CD4-positive, alpha-beta T cell treated with Interleukin-21 for 1 hour (primary cell): ENCODE data around the gene METTL2B.

ENCODE experiments used
- DNase-seq: peaks from one replicate; pipeline ENCODE4 v3.0.0-alpha.2; 2020

The METTL2B gene, protein sequence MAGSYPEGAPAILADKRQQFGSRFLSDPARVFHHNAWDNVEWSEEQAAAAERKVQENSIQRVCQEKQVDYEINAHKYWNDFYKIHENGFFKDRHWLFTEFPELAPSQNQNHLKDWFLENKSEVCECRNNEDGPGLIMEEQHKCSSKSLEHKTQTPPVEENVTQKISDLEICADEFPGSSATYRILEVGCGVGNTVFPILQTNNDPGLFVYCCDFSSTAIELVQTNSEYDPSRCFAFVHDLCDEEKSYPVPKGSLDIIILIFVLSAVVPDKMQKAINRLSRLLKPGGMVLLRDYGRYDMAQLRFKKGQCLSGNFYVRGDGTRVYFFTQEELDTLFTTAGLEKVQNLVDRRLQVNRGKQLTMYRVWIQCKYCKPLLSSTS

GRCh38 chr7:128476402-128477335, at the start of gene METTL2B:
METTL2B (plus strand) TSS chr7:128476748; CDS start chr7:128476766, 18 bp downstream.
- DNase-seq: peak; percentile 93

- DNase-seq: peak; percentile 69
Measured at GRCh38 chr7:128427289-128427891, 49.2 kb upstream of the METTL2B start.

GRCh38 chr7:128430207-128430606, 46.3 kb upstream of the METTL2B start:
- no peak for DNase-seq

- DNase-seq: no peak
Measured at GRCh38 chr7:128431221-128431620, 45.3 kb upstream of the METTL2B start.

- no peak for DNase-seq
Measured at GRCh38 chr7:128431754-128432153, 44.8 kb upstream of the METTL2B start.

DNA sequence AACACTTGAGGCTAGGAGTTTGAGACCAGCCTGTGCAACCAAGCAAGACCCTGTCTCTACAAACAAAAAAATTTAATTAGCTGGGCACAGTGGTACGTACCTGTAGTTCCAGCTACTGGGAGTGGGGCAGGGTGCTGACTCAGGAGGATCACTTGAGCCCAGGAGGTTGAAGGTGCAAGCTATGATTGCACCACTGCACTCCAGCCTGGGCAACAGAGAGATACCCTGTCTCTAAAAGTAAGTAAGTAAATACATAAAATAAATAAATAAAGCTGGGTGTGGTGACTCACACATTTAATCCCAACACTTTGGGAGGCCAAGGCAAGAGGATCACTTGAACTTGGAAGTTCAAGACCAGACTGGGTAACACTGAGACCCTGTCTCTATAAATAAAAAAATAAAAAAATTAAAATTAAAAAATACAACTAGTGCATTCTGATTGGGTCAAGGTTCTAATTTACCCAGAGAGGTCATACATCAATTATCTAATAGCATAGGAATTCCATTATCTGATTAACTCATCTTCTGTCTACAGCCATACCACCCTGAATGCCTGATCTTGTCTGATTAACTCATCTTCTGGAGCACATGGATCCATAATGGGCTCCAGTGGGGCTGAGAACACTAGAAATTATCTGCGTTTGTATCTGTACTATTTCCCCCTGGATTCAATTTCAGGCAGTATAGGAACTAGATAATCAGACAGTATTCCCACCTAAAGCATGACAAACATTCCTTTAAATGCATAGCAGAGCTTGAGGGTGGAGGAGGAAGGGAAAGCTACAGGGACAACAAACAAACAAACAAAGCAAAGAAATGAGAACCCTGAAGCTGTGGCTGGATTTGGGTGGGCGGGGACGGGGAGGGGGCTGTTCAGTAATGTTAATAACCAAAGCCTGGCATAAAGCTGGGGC, 41.9 kb upstream of the METTL2B start:
- DNase-seq: no peak

DNA sequence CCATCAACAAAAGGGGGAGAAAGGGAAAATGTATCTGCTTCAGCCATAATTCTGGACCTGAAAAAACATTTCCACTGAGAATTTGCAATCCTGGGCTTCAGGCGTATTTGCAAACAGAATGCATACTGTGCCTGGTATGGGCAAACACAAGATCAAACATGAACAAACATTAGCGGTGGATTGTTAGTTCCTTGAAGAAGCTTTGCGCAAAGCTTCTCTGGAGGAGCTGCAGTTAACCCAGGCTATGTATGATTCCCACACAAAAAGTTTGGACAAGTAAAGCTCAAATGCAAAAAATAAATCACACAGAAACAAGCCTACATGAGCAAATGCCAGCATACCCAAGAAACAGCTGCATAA, 41.2 kb upstream of the METTL2B start:
- no peak for DNase-seq

DNA sequence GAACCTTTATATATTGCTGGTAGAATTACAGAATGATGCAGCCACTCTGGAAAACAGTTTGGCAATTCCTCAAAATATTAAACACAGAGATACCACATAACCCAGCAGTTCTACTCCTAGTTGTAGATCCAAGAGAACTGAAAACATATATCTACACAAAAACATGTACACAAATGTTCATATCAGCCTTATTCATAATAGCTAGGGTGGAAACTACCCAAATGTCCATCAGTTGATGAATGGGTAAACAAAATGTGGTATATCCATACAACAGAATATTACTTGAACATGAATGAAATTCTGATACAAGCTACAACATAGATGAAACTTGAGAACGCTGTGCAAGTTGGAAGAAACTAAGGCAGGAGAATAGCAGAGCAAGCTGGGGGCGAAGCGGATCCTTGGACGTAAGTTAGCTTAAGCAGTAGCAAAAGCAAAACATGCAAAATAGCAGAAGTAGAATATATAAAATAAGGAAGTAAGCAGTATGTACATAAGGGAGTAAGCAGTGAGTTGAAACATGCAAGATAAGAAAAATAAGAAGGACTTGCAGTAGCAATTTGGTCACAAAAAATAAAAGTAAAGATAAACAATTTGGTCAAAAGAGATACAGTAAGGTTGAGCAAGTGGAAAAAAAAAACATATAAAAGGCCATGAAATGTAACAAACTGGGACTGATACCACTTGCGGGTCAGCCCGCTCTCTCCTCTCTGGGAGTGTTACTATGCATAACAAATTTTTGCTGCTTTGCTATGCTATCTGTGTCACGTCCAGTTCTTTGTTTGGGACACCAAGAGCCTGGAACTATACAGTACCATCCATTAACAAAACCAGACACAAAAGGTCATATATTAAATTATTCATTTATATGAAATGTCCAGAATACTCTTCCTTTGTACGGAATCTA, 38.9 kb upstream of the METTL2B start:
- no peak for DNase-seq

- no peak for DNase-seq
Measured at GRCh38 chr7:128442356-128442755, 34.2 kb upstream of the METTL2B start.

- no peak for DNase-seq
Measured at GRCh38 chr7:128443831-128444600, 32.5 kb upstream of the METTL2B start.

- DNase-seq: no peak
Measured at GRCh38 chr7:128446306-128446705, 30.2 kb upstream of the METTL2B start.

DNA sequence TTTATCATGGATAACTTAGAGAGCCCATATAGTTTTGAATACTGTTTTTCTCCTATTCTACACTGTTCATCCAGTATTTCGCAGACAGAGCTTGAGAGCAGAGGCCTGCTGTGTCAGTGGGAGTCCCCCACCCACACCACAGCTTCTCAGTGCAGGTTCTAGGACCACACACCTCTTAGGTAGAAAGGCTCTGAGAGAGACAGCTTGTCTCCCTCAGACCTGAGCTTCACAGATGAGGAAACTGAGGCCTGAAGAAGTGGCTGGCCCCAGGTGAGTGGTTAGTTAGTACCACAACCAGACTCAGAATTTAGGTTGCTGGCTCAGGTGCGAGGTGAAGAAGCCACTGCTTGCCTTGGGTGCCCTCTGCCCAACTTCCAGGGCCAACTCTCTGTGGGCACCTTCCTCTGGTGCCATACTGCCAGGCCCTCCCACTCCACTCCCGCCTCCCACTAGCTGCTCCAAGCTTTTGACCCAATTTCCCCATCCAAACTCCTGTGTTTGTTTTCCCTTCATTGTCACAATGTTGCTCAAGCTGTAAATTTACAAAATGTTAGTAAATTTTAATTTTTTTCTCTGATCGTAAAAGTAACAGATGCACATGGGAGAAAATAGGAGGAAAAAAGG, 28.5 kb upstream of the METTL2B start:
- DNase-seq: no peak

DNA sequence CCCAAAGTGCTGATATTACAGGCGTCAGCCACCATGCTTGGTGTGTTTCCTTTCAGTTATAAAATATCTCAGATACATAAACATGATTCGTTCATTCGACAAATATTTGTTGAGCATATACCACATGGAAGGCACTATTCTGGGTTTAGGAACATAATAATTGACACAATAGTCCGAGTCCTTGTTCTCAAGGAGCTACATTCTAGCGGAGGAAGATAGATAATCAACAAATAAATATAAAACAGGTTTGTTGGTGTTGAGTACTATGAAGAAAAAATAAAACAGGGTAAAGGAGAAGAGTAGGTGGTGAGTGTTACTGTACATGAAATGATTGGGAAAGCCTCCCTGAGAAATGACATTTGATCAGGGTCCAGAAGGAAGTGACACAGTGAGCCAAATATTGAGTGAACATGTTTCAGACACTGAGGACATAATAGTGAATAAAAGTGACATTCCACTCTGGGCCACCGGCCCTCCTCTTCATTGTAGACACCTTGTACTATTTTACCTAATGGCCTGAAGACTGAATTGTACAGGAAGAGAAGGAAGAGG, 27.7 kb upstream of the METTL2B start:
- DNase-seq: no peak

DNA sequence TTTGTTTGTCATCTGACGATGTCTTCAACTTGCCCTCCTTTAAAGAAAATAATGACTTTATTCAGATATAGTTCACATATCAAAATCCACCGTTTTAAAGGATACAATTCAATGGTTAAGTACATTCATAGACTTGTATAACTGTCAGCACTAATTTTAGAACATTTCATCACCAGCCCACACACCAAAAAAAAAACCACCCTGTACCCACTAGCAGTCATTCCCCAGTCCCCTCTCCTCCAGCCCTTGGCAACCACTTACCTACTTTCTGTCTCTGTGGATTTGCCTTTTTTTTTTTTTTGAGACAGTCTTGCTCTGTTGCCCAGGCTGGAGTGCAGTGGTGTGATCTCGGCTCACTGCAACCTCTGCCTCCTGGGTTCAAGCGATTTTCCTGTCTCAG, 26.1 kb upstream of the METTL2B start:
- DNase-seq: no peak

GRCh38 chr7:128450913-128451312, 25.6 kb upstream of the METTL2B start:
- DNase-seq: no peak

GRCh38 chr7:128452552-128452951, 24.0 kb upstream of the METTL2B start:
- no peak for DNase-seq

- no peak for DNase-seq
Measured at GRCh38 chr7:128453836-128454804, 22.4 kb upstream of the METTL2B start.

- no peak for DNase-seq
Measured at GRCh38 chr7:128454808-128455542, 21.6 kb upstream of the METTL2B start.
